HT-29 (cell line): ENCODE measurements around the gene TMEM244. TPM values are rescaled to one million over a fixed set of nuclear protein-coding genes. Genes with fewer than 3 reads are reported as not detected.
A peak's percentile ranks its signal among the peaks of the same experiment; 100 is the strongest.
"Not testable (repeated sequence)": the region's sequence is repeated elsewhere in the genome, so short reads cannot be mapped to it uniquely, and the experiment has no call there.

ENCODE experiments used
- DNase-seq: peaks from one replicate; pipeline ENCODE4 v3.0.0-alpha.2; 2015; ENCODE audit warnings: low spot score
- small RNA-seq: library from RNA; depleted of rRNA; stranded (forward); fragments of <200 nt; gene quantifications from one replicate; pipeline ENCODE3, GENCODE V24; 2014
- total RNA-seq: library from RNA; depleted of rRNA; stranded (reverse); fragments of >200 nt; shearing (Covaris generic); gene quantifications from 2 replicates; pipeline ENCODE4 v1.2.3, GENCODE V29; 2014; rRNA removed

TMEM244 gene
- total RNA-seq, 1 experiment from 2014 or later = not detected

GRCh38 chr6:129817332-129817731, 43.8 kb downstream of the TMEM244 start:
- DNase-seq = no peak

DNA sequence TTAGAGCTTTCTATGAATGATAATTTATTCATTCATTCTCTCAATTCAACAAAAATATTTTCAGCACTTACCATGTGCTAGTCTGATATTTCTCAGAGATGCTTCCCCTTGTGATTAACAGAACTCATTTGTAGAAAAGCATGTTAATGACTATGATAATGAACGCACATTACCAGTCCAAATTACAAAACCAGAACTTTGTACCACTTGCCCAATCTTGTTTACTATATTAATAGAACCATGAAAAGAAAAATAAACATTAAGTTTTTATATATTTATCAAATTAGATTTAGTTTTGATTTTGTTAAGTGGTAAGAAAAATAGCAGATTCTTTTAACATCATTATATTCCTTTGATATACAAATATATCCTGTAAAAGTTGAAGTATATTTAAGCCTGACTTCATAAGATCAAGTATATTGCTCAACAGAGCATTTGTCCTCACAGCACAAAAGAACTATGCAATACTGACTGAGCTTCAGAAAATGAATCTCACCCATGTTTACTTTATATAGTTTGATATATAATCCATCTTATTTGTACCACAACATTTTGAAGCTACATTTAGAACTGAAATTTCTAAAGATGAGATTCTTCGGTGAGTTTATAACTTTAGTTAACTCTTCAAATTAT, 48.9 kb downstream of the TMEM244 start:
- DNase-seq = no peak

- not testable (repeated sequence) for DNase-seq
These were observed 54.0 kb downstream of the TMEM244 start for GRCh38 chr6:129807141-129807540.

DNA sequence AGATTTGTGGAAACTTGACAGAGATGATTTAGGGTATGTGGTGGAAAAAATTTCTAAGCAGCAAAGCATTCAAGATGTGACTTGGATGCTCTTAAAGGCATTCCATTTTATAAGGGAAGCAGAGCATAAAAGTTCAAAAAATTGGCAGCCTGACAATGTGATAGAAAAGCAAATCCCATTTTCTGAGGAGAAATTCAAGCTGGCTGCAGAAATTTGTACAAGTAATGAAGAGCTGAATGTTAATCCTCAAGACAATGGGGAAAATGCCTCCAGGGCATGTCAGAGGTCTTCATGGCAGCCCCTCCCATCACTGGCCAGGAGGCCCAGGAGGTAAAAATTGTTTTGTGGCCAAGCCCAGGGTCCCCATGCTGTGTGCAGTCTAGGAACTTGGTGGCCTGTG, 58.2 kb downstream of the TMEM244 start:
- not testable (repeated sequence) for DNase-seq

GRCh38 chr6:129801909-129802308, 59.2 kb downstream of the TMEM244 start:
- peak; percentile 38 for DNase-seq

GRCh38 chr6:129795261-129795660, 65.9 kb downstream of the TMEM244 start:
- DNase-seq = no peak

DNA sequence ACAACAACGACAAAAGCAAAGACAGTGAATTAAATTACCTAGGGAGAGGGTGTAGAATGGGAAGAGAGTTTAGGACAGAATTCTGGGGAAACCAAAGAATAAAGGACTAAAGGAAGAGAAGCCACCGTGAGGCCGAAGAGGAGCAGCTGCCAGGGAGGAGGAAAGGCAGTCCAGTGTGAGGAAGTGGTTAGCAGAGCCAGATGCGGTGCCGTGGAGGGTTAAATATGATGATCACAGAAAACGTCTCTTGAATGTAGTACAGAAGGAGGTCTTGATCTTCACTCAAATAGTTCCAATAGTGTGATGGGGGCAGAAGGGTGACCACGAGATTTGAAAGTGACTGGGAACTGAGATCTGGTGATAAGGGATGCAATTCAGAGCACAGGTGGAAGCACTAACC, 67.7 kb downstream of the TMEM244 start:
- DNase-seq = no peak

DNA sequence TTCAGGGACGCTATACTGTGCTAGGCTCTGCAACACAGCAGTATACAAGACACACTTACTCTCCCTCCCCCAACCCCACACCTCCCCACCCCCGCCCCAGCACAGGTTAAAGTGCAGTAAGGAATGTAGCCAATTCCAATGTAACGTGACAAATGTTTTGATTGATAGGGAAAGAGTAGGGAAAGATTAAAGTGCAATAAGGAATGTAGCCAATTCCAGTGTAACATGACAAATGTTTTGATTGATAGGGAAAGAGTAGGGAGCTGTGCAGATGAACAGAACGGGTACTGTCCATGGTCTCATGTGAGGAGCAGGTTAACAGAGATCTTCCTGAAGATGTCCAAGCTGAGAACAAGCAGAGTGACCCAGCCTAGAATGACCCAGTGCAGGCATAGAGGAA, 69.1 kb downstream of the TMEM244 start:
- no peak for DNase-seq

- DNase-seq = no peak
These were observed 70.3 kb downstream of the TMEM244 start for GRCh38 chr6:129790785-129791184.

DNA sequence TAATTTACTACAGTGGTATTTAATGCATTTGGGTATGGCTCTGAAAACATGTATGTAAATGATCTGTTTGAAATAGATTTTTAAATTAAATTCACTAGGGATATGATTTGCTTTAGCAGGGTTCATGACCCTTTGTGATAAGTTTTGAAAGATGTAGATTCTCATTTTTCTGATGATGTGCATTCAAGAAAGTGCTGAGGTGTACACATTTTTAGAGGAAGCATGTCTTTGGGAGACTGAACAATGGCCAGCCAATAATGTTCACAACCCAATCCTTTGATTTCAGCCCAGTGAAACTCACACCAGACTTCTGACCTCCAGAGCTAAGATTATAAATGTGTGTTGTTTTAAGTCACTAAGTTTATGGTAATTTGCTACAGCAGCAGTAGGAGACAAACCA, 71.1 kb downstream of the TMEM244 start:
- no peak for DNase-seq

DNA sequence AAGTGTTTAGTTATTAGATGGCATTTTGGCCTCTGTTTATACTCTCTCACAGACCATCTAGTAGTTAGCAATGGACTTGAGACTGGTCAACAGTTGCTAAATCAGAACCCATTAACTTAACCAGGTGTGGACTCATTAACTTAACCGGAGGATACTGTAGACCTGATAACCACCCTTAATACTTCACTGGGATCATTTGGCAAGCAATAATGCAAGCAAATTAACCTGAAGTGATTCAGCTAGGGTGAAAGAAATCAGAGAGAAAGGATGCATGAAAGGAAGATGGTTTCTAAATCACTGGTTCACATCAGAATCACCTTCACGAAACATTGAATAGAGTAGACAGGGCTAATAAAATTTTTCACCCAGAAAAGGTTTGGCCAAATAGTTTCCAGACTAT, 73.3 kb downstream of the TMEM244 start:
- DNase-seq = no peak

GRCh38 chr6:129786548-129786947, 74.6 kb downstream of the TMEM244 start:
- DNase-seq = no peak

GRCh38 chr6:129785756-129786135, 75.4 kb downstream of the TMEM244 start:
- DNase-seq = no peak

GRCh38 chr6:129785047-129785755, 75.9 kb downstream of the TMEM244 start:
- DNase-seq = no peak

Small RNAs within 50 kb of the gene (small RNA-seq; reads per million reads assigned to genes)
- not detected for gene AL451046.2

Other genes with a start within 250 kb of the TMEM244 start
- 29.7 and 35.4 TPM in 2 replicates for gene ARHGAP18, start 151.1 kb downstream of the TMEM244 start, total RNA-seq
- 1.3 and 1.4 TPM in 2 replicates for gene L3MBTL3, start 157.3 kb upstream of the TMEM244 start, total RNA-seq